ENCODE data around the gene OPA1. TPM values are rescaled to one million over a fixed set of nuclear protein-coding genes. Genes with fewer than 3 reads are reported as not detected.
A peak's percentile ranks its signal among the peaks of the same experiment; 100 is the strongest.

OPA1 gene
- total and polyA plus RNA-seq, 2 of the 8 experiments (the other 6 are each of a cell fraction or from before 2014, with no cell fraction given), result 20.3 to 109 TPM

- no peak overlapping the region for H3K14ac ChIP-seq (ENCODE audit: insufficient read length)
- FAIRE-seq (no peak), DNase-seq (ENCODE audit: low read depth in 1 of 2, low spot score in 2 of 2) (no peak)
- no peak overlapping the region for H3K4me3 ChIP-seq (ENCODE audit: extremely low read depth in 1 of 4, insufficient read depth in 2 of 4, low read depth in 3 of 4, low read length in 4 of 4)
- ChIA-PET POLR2A (ENCODE audit: partially characterized antibody) (interaction anchor here (1.0 kb wide), 1 partner anchor 11 kb away, joined by 3 read pairs; no protein-coding TSS in a partner anchor), CTCF (ENCODE audit: partially characterized antibody) (interaction anchor here (0.6 to 1.7 kb wide), 5 partner anchors 14 to 633 kb away, joined by 3 to 4 read pairs (median 3); no protein-coding TSS in a partner anchor)
- H4K5ac ChIP-seq (ENCODE audit: insufficient read length, low read depth, low read length), result no peak overlapping the region
- H3K23me2 ChIP-seq (ENCODE audit: low read depth, low read length), result no peaks in the 10 kb centered on the region
- TF ChIP-seq JUN (IDR thresholded peaks at IDR 0.05; ENCODE audit: low read depth, low read length) (no peak), SIX5 (IDR thresholded peaks at IDR 0.05; ENCODE audit: low read depth, low read length) (no peak), CTBP2 (IDR thresholded peaks at IDR 0.05; ENCODE audit: borderline replicate concordance, insufficient read depth, insufficient read length, low read length) (no peak), KDM1A (IDR thresholded peaks at IDR 0.05; ENCODE audit: borderline replicate concordance, low read length) (0 out of 2 replicates have a peak, but pooled peaks have one; percentile 6), CEBPB (IDR thresholded peaks at IDR 0.05; ENCODE audit: low read depth, low read length) (no peak), ASH2L (IDR thresholded peaks at IDR 0.05; ENCODE audit: low read length) (peak; percentile 50)
- TF ChIP-seq, protein P1, sequence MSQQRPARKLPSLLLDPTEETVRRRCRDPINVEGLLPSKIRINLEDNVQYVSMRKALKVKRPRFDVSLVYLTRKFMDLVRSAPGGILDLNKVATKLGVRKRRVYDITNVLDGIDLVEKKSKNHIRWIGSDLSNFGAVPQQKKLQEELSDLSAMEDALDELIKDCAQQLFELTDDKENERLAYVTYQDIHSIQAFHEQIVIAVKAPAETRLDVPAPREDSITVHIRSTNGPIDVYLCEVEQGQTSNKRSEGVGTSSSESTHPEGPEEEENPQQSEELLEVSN (IDR thresholded peaks at IDR 0.05), result peak; percentile 71; the same call in 1 of the 2 replicates
- TF ChIP-seq, protein P2, sequence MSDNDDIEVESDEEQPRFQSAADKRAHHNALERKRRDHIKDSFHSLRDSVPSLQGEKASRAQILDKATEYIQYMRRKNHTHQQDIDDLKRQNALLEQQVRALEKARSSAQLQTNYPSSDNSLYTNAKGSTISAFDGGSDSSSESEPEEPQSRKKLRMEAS (IDR thresholded peaks at IDR 0.05), result peak; percentile 67
- no peak overlapping the region; a peak in 1 of 4 replicates for H3K4me2 ChIP-seq (ENCODE audit: insufficient read depth in 1 of 2, low read depth in 2 of 2, low read length in 2 of 2)
- H3K18ac ChIP-seq (ENCODE audit: extremely low read depth, low read length), result peak overlapping the region; percentile 81; the same call in 1 of the 2 replicates
- H3K36me3 ChIP-seq (ENCODE audit: control insufficient read depth in 2 of 4, insufficient read depth in 4 of 4, low read length in 3 of 4), result peaks cover 0 to 4% (median 0%) of the 10 kb centered on the region in 4 experiments; a peak in 1 of 8 replicates
- no peaks in the 10 kb centered on the region for H4K20me1 ChIP-seq (replicated peaks in 1 of 2; ENCODE audit: control insufficient read depth in 1 of 2, insufficient read depth in 2 of 2, low read length in 2 of 2)
- H4K91ac ChIP-seq (replicated peaks; ENCODE audit: insufficient read length, low read length), result no peak overlapping the region
- H3K79me1 ChIP-seq (ENCODE audit: low read depth, low read length), result no peaks in the 10 kb centered on the region
- H2BK20ac ChIP-seq (ENCODE audit: low read length), result no peak overlapping the region
- no peak overlapping the region; a peak in 1 of 7 replicates for H3K9ac ChIP-seq (replicated peaks in 1 of 4; ENCODE audit: extremely low read depth in 1 of 4, low read depth in 3 of 4, low read length in 3 of 4)
- no peaks in the 10 kb centered on the region for H3K79me2 ChIP-seq (ENCODE audit: control insufficient read depth in 1 of 2, insufficient read depth in 2 of 2, low read length in 2 of 2)
- no peak overlapping the region for H3K23ac ChIP-seq (ENCODE audit: insufficient read length)
- H4K8ac ChIP-seq (ENCODE audit: extremely low read depth, insufficient read depth, low read length), result no peak overlapping the region
- peaks cover 30 to 32% of the 10 kb centered on the region in 2 experiments for H3K9me3 ChIP-seq (ENCODE audit: insufficient read depth in 2 of 2, low read depth in 1 of 2, low read length in 1 of 2)
- H2BK15ac ChIP-seq (ENCODE audit: low read length), result no peak overlapping the region
- peaks cover 0 to 11% (median 6%) of the 10 kb centered on the region in 4 experiments; a peak in 5 of 7 replicates for H3K4me1 ChIP-seq (replicated peaks in 1 of 4; ENCODE audit: control insufficient read depth in 3 of 4, insufficient read depth in 4 of 4, low read length in 3 of 4)
- H3K4ac ChIP-seq (replicated peaks; ENCODE audit: insufficient read length, low read depth, low read length), result no peak overlapping the region
- no peak overlapping the region for H2AK5ac ChIP-seq (ENCODE audit: low read depth, low read length)
- no peak overlapping the region for H2BK5ac ChIP-seq (ENCODE audit: low read depth, low read length)
- H2AFZ ChIP-seq (ENCODE audit: low read length), result no peak overlapping the region
- no peak overlapping the region for H2BK12ac ChIP-seq (ENCODE audit: low read depth, low read length)
- WGBS, 2 experiments (ENCODE audit: extremely low coverage in 1 of 2, insufficient coverage in 1 of 2, insufficient read length in 1 of 2, insufficient replicate concordance in 2 of 2, low coverage in 1 of 2, low lambda C conversion rate in 2 of 2, missing lambda C conversion rate in 1 of 2), result 86% methylated on average over 8 of the region's 8 CpGs; no CpG with 5 or more reads in 1 of the 2 experiments
- no peak overlapping the region for H3K27ac ChIP-seq (ENCODE audit: low read depth, low read length)
- no peaks in the 10 kb centered on the region for H3K27me3 ChIP-seq (replicated peaks in 1 of 4; ENCODE audit: control insufficient read depth in 3 of 4, extremely low read depth in 1 of 4, insufficient read depth in 3 of 4, low read length in 3 of 4)
- no peak overlapping the region for H3K56ac ChIP-seq (replicated peaks; ENCODE audit: insufficient read length, low read depth, low read length)
- no peak overlapping the region for H2BK120ac ChIP-seq (replicated peaks; ENCODE audit: low read depth, low read length)
Measured at GRCh38 chr3:193711166-193711485, 118.1 kb downstream of the OPA1 start.

Measured in H1 (cell line).